HuH-7 (cell line): ENCODE data around the gene CDCA3.
"Not testable (repeated sequence)": the region's sequence is repeated elsewhere in the genome, so short reads cannot be mapped to it uniquely, and the experiment has no call there.

Experiments used
- DNase-seq: peaks from one replicate; pipeline ENCODE4 v3.0.0; 2011; ENCODE audit warnings: low spot score

CDCA3 gene

DNA sequence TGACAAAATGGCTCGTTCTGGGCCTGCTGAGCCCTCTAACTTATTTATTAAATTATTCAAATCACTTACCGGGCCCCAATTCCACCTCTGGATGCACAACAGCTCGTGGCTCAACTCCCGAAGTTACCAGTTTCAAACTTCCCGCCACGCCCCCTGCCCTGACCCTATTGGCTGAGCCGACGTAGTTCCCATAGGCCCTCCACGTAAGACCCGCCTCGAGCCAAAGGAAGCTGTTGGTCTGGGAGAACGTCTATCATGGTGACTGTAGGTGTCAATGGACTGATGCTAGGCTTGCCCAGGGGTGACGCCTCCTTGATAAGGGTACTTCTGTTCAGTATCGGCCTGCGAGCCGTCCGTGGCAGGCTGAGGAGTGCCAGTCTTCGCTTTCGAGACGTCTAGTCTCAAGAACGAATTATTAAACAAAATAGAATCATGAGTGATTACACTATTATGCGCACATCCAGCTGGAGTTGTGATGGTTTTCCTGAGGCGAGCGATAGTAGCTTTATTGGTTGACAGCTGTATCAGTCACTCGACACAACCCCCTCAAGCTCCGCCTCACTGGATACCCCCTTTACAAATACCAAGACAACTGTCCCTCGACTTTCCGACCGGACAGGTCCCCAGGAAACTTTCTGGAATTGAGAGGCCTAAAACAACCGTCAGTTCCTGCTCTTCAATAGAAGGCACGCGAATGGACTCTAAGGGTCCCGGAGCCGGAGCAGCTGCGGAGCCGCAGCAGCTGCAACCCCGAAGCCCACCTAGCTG lies at the start of gene CDCA3:
CDCA3 (minus strand) TSS at position 134 of the 768 bp plus-strand sequence. CDS start 334 bp downstream, outside the sequence.
- peak; percentile 99 for DNase-seq

DNA sequence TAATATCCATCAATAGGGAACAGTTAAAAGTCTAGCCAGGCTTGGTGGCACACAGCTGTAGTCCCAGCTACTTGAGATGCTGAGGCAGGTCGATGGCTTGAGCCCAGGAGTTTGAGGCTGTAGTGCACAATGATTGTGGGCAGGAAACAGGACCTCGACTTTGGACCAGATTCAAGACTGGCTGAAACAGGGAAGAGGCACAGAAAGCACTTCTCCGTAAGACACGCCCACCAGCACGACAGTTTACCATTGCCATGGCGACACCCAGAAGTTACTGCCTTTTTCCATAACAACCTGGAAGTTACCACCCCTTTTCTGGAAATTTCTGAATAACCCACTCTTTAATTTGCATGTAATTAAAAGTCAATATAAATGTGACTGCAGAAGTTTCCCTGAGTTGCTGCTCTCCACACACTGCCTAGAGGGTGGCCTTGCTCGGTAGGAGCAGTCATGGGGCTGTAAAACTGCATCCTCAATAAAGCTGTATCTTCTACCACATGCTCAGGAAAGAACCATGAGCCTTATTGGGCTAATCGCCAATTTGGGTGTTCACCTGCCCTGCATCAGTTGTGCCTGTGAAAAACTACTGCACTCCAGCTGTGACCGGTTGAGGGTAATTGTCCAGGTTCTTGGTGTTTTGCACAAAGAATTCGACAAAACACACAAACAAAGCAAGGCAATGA lies 48.9 kb upstream of the CDCA3 start:
- no peak for DNase-seq

DNA sequence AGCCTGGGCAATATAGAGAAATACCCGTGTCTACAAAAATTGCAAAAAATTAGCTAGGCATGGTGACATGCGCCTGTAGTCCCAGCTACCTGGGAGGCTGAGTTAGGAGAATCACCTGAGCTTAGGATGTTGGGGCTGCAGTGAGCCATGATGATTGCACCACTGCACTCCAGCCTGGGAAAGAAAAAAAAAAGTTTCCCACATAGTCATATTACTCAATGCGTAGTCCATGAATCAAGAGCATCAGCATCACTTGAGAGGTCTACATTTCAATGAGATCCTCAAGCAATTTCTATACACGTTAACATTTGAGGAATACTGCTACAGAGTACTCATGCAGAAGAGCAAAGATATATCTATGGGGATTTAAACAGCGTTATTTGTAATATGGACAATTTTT lies 48.3 kb upstream of the CDCA3 start:
- DNase-seq, result no peak

DNA sequence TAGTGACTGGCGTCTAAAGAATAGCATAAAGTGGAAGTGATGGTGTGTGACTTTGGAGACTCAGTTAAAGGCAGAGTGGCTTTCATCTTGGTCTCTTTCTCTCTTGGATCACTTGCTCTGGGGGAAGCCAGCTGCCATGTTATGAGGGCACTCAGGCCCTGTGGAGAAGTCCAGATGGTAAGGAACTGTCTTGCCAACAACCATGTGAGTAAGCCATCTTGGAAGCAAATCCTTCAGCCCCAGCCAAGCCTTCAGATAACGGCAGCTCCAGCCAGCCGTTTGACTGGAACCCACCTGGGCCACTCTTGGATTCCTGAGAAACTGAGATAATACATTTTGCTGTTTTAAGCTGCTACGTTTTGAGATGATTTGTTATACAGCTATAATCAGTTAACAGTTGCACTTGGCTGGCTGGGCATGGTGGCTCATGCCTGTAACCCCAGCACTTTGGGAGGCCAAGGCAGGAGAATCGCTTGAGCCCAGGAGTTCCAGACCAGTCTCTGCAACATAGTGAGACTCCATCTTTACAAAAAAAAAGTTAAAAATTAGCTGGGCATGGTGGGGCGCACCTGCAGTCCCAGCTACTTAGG lies 45.9 kb upstream of the CDCA3 start:
- DNase-seq, result no peak

DNA sequence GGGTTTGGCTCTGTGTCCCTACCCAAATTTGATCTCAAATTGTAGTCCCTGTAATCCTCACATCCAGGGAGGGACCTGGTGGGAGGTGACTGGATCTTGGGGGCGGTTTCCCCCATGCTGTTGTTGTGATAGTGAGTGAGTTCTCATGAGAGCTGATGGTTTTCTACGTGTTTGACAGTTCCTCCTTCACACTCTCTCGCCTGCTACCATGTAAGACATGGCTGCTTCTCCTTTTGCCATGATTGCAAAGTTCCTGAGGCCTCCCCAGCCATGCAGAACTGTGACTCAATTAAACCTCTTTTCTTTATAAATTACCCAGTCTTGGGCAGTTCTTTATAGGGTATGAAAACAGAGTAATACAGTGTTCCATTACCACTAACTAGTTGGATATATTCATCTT lies 43.2 kb upstream of the CDCA3 start:
- no peak for DNase-seq

DNA sequence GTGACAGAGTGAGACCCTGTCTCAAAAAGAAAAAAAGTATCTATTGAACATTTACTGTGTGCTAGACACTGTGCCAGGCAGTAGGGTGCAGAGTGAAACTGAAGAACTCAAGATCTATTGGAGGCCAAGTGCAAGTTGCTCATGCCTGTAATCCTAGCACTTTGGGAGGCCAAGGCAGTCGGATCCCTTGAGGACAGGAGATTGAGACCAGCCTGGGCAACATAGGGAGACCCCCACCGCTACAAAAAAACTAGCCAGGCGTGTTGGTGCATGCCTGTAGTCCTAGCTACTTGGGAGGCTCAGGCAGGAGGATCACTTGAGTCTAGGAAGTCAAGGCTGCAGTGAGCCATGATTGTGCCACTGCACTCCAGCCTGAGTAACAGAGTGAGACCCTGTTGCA lies 41.6 kb upstream of the CDCA3 start:
- DNase-seq, result not testable (repeated sequence)

DNA sequence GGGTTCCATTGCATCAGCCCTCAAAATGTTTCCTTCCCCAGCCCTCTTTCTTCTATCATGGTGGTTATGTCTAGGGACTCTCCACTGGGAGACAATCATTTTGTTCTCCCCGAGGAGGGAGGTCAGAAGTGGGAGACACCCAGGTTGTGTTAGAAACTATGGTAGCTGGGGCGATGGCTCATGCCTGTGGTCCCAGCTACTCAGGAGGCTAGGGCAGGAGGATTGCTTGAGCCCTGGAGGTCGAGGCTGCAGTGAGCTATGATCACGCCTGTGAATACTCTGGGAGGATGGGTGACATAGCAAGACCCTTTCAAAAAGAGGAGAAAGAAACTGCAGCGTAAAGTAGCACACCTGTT lies 40.5 kb upstream of the CDCA3 start:
- DNase-seq, result no peak

DNA sequence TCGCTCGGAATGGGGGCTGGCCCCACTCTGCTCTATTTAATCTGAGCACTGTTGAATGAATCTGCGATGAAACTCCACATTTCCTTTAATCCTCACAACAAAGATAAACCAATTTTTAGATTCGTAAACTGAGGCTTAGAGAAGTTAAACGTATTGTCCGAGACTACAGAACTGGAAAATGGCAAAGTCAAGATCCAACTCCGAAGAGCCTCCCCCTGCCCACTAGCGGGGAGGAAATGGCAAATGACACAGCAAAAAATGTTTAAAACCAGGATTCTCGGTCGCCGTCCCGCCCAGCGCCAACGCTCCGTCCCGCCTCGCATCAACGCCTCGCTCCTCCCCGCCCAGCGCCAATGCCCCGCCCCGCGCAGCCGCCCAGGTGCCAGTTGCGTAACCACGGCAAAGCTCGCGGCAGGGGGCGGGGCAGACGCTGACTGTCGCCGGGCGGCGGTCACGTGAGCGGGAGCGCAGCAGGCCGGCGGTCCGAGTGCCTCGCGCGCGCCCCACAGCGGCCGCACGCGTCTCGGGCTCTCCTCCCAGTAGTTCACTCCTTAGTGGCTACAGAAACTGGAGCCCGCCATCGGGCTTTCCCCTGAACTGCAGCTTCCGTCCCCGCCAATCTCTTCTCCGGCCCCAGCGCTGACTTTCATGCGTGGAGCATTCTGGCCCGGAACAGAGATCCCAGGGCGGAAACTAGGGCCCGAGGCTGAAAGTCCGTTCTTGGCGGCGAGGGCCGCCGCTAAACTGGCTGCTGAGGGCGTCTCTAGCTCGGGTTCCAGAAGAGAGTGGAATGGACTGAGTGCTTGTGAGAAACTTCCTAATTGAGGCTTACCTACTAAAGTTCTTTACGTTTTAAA lies 39.9 kb upstream of the CDCA3 start:
- DNase-seq, result peak; percentile 85

DNA sequence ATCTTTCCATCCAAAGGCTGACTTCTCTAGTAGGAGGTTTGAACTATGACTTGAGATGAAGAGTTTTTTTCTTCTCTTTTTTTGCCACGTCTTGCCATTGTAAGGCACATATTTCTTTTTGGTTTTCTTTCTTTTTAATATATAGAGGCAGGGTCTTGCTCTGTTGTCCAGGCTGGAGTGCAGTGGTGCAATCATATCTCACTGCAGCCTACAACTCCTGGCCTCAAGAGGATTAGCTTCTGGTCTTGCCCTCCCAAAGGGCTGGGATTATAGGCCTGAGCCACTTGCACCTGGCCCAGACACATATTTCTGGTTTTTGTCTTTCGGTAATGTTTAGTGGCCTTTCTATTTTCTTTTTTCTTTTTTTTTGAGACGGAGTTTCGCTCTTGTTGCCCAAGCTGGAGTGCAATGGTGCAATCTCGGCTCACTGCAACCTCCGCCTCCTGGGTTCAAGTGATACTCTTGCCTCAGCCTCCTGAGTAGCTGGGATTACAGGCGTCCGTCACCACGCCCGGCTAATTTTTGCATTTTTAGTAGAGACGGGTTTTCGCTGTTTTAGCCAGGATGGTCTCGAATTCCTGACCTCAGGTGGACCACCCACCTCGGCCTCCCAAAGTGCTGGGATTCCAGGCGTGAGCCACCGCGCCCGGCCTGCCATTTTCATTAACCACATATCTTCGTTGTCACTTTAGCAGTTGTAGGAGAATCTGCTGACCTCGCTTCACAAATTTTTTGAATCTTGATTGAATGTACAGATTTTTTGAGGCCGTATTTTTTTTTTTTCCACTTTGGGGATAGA lies 38.9 kb upstream of the CDCA3 start:
- DNase-seq, result not testable (repeated sequence)

DNA sequence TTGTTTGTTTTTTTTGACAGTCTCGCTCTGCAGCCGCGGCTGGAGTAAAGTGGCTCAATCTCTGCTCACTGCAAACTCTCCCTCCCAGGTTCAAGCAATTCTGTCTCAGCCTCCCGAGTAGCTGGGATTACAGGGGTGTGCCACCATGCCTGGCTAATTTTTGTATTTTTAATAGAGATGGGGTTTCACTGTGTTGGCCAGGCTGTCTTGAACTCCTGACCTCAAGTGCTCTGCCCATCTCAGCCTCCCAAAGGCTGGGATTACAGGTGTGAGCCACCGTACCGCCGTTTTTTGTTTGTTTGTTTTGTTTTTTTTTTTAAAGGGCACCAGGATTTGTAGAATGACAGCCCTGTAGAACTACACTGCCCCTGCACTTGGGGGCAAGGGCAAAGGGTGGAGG lies 37.7 kb upstream of the CDCA3 start:
- not testable (repeated sequence) for DNase-seq

DNA sequence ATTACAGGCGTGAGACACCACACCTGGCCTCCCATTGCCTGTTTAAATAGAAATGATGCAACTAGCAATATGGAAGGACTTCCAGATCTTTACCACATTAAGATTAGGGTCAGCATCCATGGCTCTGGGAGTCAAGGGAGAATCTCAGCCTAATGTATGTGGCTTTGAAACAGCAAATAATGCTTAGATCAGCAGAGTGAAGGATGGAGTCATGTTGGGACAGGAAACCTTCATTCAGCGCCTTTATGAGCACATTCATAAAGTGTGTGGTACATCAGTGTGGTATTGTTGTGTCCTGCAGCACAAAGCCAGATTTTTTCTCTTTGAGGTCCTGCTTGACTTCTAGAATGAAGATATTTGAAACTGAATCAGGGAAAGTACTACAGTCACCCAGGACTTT lies 37.3 kb upstream of the CDCA3 start:
- DNase-seq, result no peak

DNA sequence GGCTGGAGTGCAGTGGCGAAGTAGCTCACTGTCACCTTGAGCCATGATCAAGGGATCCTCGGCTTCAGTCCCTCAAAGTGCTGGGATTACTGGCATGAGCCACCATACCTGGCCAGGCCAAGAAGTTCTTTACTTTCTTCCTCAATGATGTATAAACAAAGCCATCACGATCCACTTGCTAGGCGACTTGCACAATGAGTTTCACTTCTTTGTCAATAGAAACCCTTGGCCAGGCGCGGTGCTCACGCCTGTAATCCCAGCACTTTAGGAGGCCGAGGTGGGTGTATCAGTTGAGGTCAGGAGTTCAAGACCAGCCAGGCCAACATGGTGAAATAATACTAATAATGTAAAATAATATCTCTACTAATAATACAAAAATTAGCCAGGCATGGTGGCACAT lies 36.4 kb upstream of the CDCA3 start:
- no peak for DNase-seq

DNA sequence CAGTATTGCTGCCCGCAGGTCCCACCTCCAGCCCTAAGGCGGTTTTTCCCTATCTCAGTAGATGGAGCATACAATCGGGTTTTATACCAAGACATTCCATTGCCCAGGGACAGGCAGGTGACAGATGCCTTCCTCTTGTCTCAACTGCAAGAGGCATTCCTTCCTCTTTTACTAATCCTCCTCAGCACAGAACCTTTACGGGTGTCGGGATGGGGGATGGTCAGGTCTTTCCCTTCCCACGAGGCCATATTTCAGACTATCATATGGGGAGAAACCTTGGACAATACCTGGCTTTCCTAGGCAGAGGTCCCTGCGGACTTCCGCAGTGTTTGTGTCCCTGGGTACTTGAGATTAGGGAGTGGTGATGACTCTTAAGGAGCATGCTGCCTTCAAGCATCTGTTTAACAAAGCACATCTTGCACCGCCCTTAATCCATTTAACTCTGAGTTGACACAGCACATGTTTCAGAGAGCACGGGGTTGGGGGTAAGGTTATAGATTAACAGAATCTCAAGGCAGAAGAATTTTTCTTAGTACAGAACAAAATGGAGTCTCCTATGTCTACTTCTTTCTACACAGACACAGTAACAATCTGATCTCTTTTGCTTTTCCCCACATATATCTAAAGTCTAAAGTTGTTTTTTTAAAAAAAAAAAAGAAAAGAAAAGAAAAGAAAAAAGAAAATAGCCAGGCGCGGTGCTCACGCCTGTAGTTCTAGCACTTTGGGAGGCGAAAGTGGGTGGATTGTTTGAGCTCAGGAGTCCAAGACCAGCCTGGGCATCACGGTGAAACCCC lies 35.3 kb upstream of the CDCA3 start:
- not testable (repeated sequence) for DNase-seq

DNA sequence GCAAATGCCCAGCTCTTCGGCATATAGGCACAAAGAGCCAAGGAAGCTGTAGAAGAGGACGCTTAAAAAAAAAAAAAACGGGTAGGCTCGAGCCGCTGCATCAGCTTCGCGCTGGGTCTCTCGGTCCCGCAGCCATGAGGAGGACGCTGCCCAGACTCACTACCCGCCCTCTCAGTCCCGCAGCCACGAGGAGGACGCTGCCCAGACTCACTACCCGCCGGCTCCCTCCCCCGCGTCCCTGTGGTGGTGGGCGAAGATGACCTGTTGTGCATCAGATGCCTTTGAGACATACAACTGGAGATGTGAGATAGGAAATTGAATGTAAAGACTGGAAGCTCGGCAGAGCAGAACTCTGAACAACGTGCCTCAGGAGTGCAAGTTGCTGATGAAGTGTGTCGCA lies 33.5 kb upstream of the CDCA3 start:
- DNase-seq, result no peak

DNA sequence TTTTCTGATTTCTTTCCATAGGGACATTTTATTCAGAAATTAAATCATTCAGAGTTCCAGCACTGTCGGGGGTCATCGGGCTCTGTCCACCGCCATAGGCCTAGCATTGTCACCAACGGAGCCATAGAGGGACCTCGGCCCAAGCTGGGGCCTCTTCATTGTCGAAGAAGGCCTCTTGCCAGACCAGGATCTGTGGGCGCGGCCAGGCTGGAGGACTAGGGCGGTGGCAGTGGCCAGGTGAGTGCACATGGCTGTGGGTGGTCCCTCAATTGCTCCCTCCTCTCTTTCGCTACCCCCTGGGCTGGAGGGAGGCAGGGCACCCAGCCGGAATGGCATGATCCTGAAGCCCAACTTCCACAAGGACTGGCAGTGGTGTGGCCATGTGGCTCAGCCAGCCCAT lies 32.6 kb upstream of the CDCA3 start:
- no peak for DNase-seq

DNA sequence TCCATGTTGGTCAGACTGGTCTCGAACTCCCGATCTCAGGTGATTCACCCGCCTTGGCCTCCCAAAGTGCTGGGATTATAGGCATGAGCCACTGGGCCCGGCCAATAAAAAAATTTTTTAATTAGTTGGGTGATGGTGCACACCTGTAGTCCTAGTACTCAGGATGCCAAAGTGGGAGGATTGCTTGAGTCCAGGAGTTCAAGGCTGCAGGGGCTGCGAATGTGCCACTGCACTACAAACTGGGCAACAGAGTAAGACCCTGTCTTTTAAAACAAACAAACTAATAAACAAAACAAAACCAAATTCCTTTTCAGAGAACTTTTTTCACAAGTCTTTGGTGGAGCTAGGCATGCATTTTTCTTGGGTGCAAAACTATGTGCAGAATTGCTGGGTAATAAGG lies 32.2 kb upstream of the CDCA3 start:
- no peak for DNase-seq

DNA sequence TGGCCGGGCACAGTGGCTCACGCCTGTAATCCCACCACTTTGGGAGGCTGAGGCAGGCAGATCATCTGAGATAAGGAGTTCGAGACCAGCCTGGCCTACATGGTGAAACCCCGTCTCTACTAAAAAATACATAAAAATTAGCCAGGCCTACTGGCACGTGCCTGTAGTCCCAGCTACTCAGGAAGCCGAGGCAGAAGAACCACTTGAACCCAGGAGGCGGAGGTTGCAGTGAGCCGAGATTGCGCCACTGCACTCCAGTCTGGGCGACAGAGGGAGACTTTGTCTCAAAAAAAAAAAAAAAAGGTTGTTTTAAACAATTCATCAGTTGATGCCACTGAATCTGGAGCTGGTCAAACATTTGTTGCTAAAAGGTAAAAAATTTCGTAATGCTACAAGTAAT lies 28.7 kb upstream of the CDCA3 start:
- DNase-seq, result not testable (repeated sequence)

DNA sequence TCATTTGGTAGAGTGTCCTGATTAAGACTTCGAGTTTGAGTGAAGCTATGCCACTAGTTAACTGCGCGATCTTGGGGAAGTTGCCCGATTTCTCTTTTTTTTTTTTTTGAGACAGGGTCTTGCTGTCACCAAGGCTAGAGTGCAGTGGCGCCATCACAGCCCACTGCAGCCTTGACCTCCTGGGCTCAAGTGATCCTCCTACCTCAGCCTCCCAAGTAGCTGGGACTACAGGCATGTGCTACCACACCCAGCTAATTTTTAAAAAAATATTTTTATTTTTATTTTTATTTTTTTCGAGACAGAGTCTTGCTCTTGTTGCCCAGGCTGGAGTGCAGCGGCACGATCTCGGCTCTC lies 22.9 kb upstream of the CDCA3 start:
- DNase-seq, result not testable (repeated sequence)

DNA sequence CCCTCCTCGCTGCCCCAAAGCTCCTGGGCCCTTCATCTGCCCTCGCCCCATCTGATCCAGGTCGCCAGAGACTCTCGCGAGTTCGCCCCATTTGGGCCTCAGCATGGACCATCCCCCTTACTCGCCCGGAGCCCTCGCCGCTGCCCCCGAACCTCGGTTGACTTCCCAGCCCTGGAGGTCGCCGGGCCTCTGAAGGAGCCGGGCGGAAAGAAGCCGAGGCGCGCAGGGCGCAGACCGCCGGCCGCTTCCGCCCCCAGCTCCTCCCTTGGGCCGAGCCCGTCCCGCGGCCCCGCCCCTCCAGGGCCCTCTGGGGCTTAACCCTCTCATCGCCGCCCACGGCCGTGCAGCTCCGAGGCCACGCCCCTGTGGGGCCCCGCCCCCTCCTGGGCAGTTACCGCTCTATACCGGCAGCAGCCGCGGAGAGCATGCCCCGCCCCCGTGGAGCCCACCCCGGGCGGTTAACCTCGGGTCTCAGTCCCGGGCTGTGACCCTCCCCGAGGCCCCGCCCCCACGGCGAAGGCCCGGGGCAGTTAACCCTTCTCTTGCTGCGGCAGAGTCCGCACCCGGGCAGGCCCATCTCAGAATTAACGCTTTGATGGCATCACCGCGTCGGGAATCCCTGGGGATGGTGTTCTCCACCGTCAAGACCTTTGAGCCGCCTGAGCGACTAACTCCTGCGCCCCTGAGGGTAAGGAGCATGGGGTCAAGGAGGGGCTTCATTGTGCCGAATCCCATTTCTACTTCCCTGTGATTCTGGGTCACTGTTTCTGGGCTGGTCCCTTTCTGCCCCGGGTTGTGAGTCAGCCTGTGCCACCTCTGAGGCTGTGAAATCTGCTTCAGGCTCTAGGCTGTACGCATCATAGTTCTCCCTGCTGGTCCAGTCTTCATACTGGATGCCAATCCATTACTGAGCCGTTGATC lies 22.3 kb upstream of the CDCA3 start, which contains the start of gene SPSB2:
SPSB2 (minus strand) TSS at position 210 of the 921 bp plus-strand sequence. CDS start 402 bp downstream, outside the sequence.
- peak; percentile 94 for DNase-seq
